ENCODE data around the gene MAGEA11. TPM values are rescaled to one million over a fixed set of nuclear protein-coding genes. Genes with fewer than 3 reads are reported as not detected.
A peak's percentile ranks its signal among the peaks of the same experiment; 100 is the strongest.
"Not testable (repeated sequence)": the region's sequence is repeated elsewhere in the genome, so short reads cannot be mapped to it uniquely, and the experiment has no call there.

Gene MAGEA11
- total RNA-seq, 2 experiments from 2014 or later = not detected

GRCh38 chrX:149742269-149742668 lies 30.4 kb downstream of the MAGEA11 start:
- H3K4me1 Mint-ChIP-seq; DNase-seq; H3K27ac Mint-ChIP-seq; H3K27me3 Mint-ChIP-seq; POLR2A ChIA-PET; H3K4me3 Mint-ChIP-seq; H3K36me3 Mint-ChIP-seq (ENCODE audit: low read depth); CTCF ChIA-PET; H3K9me3 Mint-ChIP-seq: not testable (repeated sequence)

- CTCF ChIA-PET; H3K36me3 Mint-ChIP-seq (ENCODE audit: low read depth); H3K4me3 Mint-ChIP-seq; H3K4me1 Mint-ChIP-seq; H3K9me3 Mint-ChIP-seq; H3K27ac Mint-ChIP-seq; H3K27me3 Mint-ChIP-seq; DNase-seq; POLR2A ChIA-PET: not testable (repeated sequence)
These were observed 34.6 kb downstream of the MAGEA11 start for GRCh38 chrX:149746390-149747007.

- Mint-ChIP-seq H3K4me3 (no peak overlapping the region), H3K27ac (no peak overlapping the region), H3K4me1 (no peaks in the 10 kb centered on the region), H3K9me3 (no peaks in the 10 kb centered on the region), H3K27me3 (peaks cover 2% of the 10 kb centered on the region), H3K36me3 (ENCODE audit: low read depth) (no peaks in the 10 kb centered on the region)
- ChIA-PET CTCF (no interaction called here), POLR2A (no interaction called here)
- no peak for DNase-seq
These were observed 45.6 kb downstream of the MAGEA11 start for GRCh38 chrX:149757206-149758067.

GRCh38 chrX:149758068-149758714 lies 46.3 kb downstream of the MAGEA11 start:
- H3K4me3 Mint-ChIP-seq = no peak overlapping the region
- ChIA-PET CTCF (no interaction called here), POLR2A (no interaction called here)
- peaks cover 2% of the 10 kb centered on the region for H3K27me3 Mint-ChIP-seq
- H3K27ac Mint-ChIP-seq = no peak overlapping the region
- DNase-seq = no peak
- H3K36me3 Mint-ChIP-seq (ENCODE audit: low read depth) = no peaks in the 10 kb centered on the region
- no peaks in the 10 kb centered on the region for H3K4me1 Mint-ChIP-seq
- no peaks in the 10 kb centered on the region for H3K9me3 Mint-ChIP-seq

- DNase-seq; H3K36me3 Mint-ChIP-seq (ENCODE audit: low read depth); H3K4me1 Mint-ChIP-seq; H3K4me3 Mint-ChIP-seq; H3K27ac Mint-ChIP-seq; H3K9me3 Mint-ChIP-seq; H3K27me3 Mint-ChIP-seq; POLR2A ChIA-PET; CTCF ChIA-PET: not testable (repeated sequence)
These were observed 46.8 kb downstream of the MAGEA11 start for GRCh38 chrX:149758715-149759078.

- Mint-ChIP-seq H3K4me3 (no peak overlapping the region), H3K27me3 (peaks cover 2% of the 10 kb centered on the region), H3K36me3 (ENCODE audit: low read depth) (no peaks in the 10 kb centered on the region), H3K27ac (no peak overlapping the region), H3K9me3 (no peaks in the 10 kb centered on the region), H3K4me1 (no peaks in the 10 kb centered on the region)
- ChIA-PET POLR2A (no interaction called here), CTCF (no interaction called here)
- DNase-seq = no peak
These were observed 48.0 kb downstream of the MAGEA11 start for GRCh38 chrX:149759824-149760223.

- no peak overlapping the region for H3K4me3 Mint-ChIP-seq
- CTCF ChIA-PET = no interaction called here
- POLR2A ChIA-PET = no interaction called here
- H3K27me3 Mint-ChIP-seq = peaks cover 2% of the 10 kb centered on the region
- H3K9me3 Mint-ChIP-seq = no peaks in the 10 kb centered on the region
- H3K4me1 Mint-ChIP-seq = no peaks in the 10 kb centered on the region
- H3K36me3 Mint-ChIP-seq (ENCODE audit: low read depth) = no peaks in the 10 kb centered on the region
- DNase-seq = no peak
- H3K27ac Mint-ChIP-seq = no peak overlapping the region
These were observed 49.1 kb downstream of the MAGEA11 start for GRCh38 chrX:149760965-149761364.

GRCh38 chrX:149761858-149762674 lies 50.2 kb downstream of the MAGEA11 start:
- H3K4me1 Mint-ChIP-seq; CTCF ChIA-PET; POLR2A ChIA-PET; H3K36me3 Mint-ChIP-seq (ENCODE audit: low read depth); H3K9me3 Mint-ChIP-seq; DNase-seq; H3K4me3 Mint-ChIP-seq; H3K27me3 Mint-ChIP-seq; H3K27ac Mint-ChIP-seq: not testable (repeated sequence)

- Mint-ChIP-seq H3K27me3 (no peaks in the 10 kb centered on the region), H3K27ac (peak overlapping the region; percentile 41), H3K4me3 (no peak overlapping the region), H3K4me1 (no peaks in the 10 kb centered on the region), H3K9me3 (no peaks in the 10 kb centered on the region), H3K36me3 (ENCODE audit: low read depth) (no peaks in the 10 kb centered on the region)
- CTCF ChIA-PET = interaction anchor here (1.8 kb wide), 1 partner anchor 8 kb away, joined by 4 read pairs; no protein-coding TSS in a partner anchor
- no peak for DNase-seq
- POLR2A ChIA-PET = no interaction called here
These were observed 51.1 kb downstream of the MAGEA11 start for GRCh38 chrX:149762696-149763614.

Other genes with a start within 250 kb of the MAGEA11 start
- 10 to 100 TPM; 52.6 to 55.7 TPM for gene IDS, start 206.8 kb upstream of the MAGEA11 start, total RNA-seq
- 10 to 100 TPM; 33.2 to 37.2 TPM for gene EOLA1, start 171.0 kb upstream of the MAGEA11 start, total RNA-seq
- gene HSFX3, start 162.1 kb upstream of the MAGEA11 start, total RNA-seq = not detected
- gene MAGEA9B, start 124.6 kb upstream of the MAGEA11 start, total RNA-seq = not detected
- gene HSFX2, start 116.7 kb upstream of the MAGEA11 start, total RNA-seq = under 1 TPM in 1 of 2 experiments, not detected in 1; 0.35 TPM
- gene TMEM185A, start 80.3 kb upstream of the MAGEA11 start, total RNA-seq = 10 to 100 TPM; 15.8 to 16.8 TPM
- under 1 TPM; 0.60 to 0.89 TPM for gene HSFX1, start 62.0 kb downstream of the MAGEA11 start, total RNA-seq
- not detected for gene MAGEA9, start 69.9 kb downstream of the MAGEA11 start, total RNA-seq
- not detected for gene MAGEA8, start 169.1 kb downstream of the MAGEA11 start, total RNA-seq
- gene HSFX4, start 217.5 kb downstream of the MAGEA11 start, total RNA-seq = not detected
- 10 to 100 TPM; 22.6 to 25.4 TPM for gene EOLA2, start 226.4 kb downstream of the MAGEA11 start, total RNA-seq